T-helper 17 cell (primary cell): Measurements from ENCODE around the gene FIGN. TPM values are rescaled to one million over a fixed set of nuclear protein-coding genes. Genes with fewer than 3 reads are reported as not detected.

Source experiments
- ATAC-seq: fragments of 150-1000 bp; cut with Tn5 transposase; 2 replicates; pipeline ENCODE4 v1.10.0; 2021; ENCODE audit warnings: mild to moderate bottlenecking, moderate library complexity
- DNase-seq, 3 donors: peaks; one replicate each; pipeline versions ENCODE4 v3.0.0 to v3.0.0-alpha.2; 2020 to 2021
- H3K9me3 ChIP-seq: one replicate; pipeline ENCODE4 v1.7.0; 2013; ENCODE audit warnings: low read length, mild to moderate bottlenecking; ENCODE audit not compliant: control insufficient read depth, poor library complexity, severe bottlenecking
- H3K27ac Mint-ChIP-seq: one replicate; pipeline ENCODE4 v1.8.0; 2022; ENCODE audit warnings: mild to moderate bottlenecking, moderate library complexity, mixed read lengths
- H3K27me3 Mint-ChIP-seq: one replicate; pipeline ENCODE4 v1.8.0; 2022; ENCODE audit warnings: mixed read lengths
- H3K36me3 Mint-ChIP-seq: one replicate; pipeline ENCODE4 v1.8.0; 2022; ENCODE audit warnings: low read depth, mixed read lengths
- H3K4me1 Mint-ChIP-seq: one replicate; pipeline ENCODE4 v1.8.0; 2022; ENCODE audit warnings: mild to moderate bottlenecking, mixed read lengths
- H3K4me3 Mint-ChIP-seq: one replicate; pipeline ENCODE4 v1.8.0; 2022; ENCODE audit warnings: mild to moderate bottlenecking, moderate library complexity, mixed read lengths
- total RNA-seq, 4 donors: library from RNA in 2 of 4; stranded (reverse) in 2 of 4; gene quantifications; one replicate each; pipeline ENCODE4 v1.2.3 and lab custom pipeline; 2022 to 2026

FIGN gene
- total RNA-seq, 2 donors from 2014 or later: not detected

- no peak for ATAC-seq
- H3K9me3 ChIP-seq: peaks cover 2% of the 10 kb centered on the region
- Mint-ChIP-seq H3K36me3 (no peaks in the 10 kb centered on the region), H3K27ac (no peak overlapping the region), H3K27me3 (no peaks in the 10 kb centered on the region), H3K4me1 (no peaks in the 10 kb centered on the region), H3K4me3 (no peak overlapping the region)
- DNase-seq: no peak
Observed at GRCh38 chr2:163604941-163605555, 130.8 kb downstream of the FIGN start.

- H3K4me1 Mint-ChIP-seq: no peaks in the 10 kb centered on the region
- ATAC-seq: no peak
- H3K36me3 Mint-ChIP-seq: no peaks in the 10 kb centered on the region
- no peak overlapping the region for H3K27ac Mint-ChIP-seq
- H3K27me3 Mint-ChIP-seq: no peaks in the 10 kb centered on the region
- H3K9me3 ChIP-seq: peaks cover 2% of the 10 kb centered on the region
- no peak overlapping the region for H3K4me3 Mint-ChIP-seq
- DNase-seq: no peak
Observed at GRCh38 chr2:163602196-163602595, 133.6 kb downstream of the FIGN start.

DNA sequence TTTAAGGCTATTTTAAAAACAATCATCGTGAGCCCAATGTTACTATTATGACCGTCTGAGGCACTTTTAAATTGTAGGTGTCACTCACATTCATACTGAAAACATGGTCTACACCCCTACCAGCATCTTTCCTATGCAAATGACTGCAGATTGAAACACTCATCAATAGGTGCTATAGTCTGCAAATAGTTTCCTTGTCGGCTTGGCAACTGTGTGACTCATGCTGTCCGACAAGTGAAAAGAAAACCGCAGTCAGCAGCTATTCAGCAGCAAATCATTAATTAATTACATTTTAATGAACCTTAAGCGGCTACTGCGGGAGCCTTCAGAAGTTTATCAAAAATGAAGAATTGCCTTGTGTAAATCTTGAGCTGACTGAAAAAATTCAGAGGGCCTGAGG, 134.4 kb downstream of the FIGN start:
- H3K4me1 Mint-ChIP-seq: no peaks in the 10 kb centered on the region
- no peaks in the 10 kb centered on the region for H3K27me3 Mint-ChIP-seq
- H3K4me3 Mint-ChIP-seq: no peak overlapping the region
- no peaks in the 10 kb centered on the region for H3K36me3 Mint-ChIP-seq
- ATAC-seq (no peak), DNase-seq (no peak)
- H3K9me3 ChIP-seq: peaks cover 2% of the 10 kb centered on the region
- no peak overlapping the region for H3K27ac Mint-ChIP-seq

- peaks cover 2% of the 10 kb centered on the region for H3K9me3 ChIP-seq
- Mint-ChIP-seq H3K4me1 (no peaks in the 10 kb centered on the region), H3K4me3 (no peak overlapping the region), H3K27ac (no peak overlapping the region), H3K36me3 (no peaks in the 10 kb centered on the region), H3K27me3 (no peaks in the 10 kb centered on the region)
- ATAC-seq: no peak
- DNase-seq: no peak
Observed at GRCh38 chr2:163600801-163601200, 135.0 kb downstream of the FIGN start.

DNA sequence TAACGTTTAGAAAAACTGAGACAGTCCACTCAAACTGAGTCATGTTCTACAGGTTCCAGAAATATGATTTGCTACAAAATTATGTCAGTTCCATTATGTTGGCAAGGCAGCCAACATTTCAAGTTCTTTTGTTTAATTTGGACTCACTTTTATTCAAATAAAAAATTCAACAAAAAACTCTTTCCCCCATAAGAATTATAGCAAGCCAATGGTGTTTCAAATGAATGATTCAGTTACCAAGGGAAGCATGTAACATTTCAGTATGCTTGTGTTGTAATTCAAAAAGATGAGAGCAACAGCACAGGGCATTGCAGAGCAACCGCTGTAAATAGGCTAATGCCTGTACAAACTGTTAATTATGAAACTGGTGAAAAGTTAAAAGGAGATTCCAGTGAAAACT, 140.8 kb downstream of the FIGN start:
- DNase-seq: no peak
- H3K4me3 Mint-ChIP-seq: no peak overlapping the region
- H3K27ac Mint-ChIP-seq: no peak overlapping the region
- ATAC-seq: no peak
- no peaks in the 10 kb centered on the region for H3K9me3 ChIP-seq
- H3K36me3 Mint-ChIP-seq: no peaks in the 10 kb centered on the region
- no peaks in the 10 kb centered on the region for H3K4me1 Mint-ChIP-seq
- H3K27me3 Mint-ChIP-seq: no peaks in the 10 kb centered on the region

GRCh38 chr2:163594497-163594896, 141.3 kb downstream of the FIGN start:
- no peak for DNase-seq
- Mint-ChIP-seq H3K4me3 (no peak overlapping the region), H3K36me3 (no peaks in the 10 kb centered on the region), H3K4me1 (no peaks in the 10 kb centered on the region), H3K27ac (no peak overlapping the region), H3K27me3 (no peaks in the 10 kb centered on the region)
- no peaks in the 10 kb centered on the region for H3K9me3 ChIP-seq
- ATAC-seq: no peak

DNA sequence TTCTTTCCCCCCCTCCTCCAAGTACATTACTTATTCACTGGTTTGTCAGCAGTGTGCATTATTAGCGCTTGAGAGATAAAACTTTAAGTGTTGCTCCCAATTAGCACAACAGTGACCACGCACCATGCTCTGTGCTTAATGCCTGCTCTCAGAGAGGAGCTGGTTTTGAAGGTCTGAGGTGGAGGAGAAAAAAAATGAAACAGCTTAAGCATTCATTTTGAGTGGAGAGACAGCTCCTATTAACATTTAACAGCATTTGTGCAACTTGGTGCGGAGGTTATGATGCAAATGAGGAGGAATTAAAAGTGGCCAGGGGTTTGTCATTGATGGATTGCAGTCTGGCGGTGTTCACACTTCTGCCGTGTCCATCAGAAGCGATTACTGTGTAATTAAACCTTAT, 141.8 kb downstream of the FIGN start:
- ATAC-seq (no peak), DNase-seq (no peak)
- no peaks in the 10 kb centered on the region for H3K4me1 Mint-ChIP-seq
- H3K27ac Mint-ChIP-seq: no peak overlapping the region
- no peaks in the 10 kb centered on the region for H3K27me3 Mint-ChIP-seq
- no peak overlapping the region for H3K4me3 Mint-ChIP-seq
- no peaks in the 10 kb centered on the region for H3K36me3 Mint-ChIP-seq
- H3K9me3 ChIP-seq: no peaks in the 10 kb centered on the region

GRCh38 chr2:163592954-163593622, 142.7 kb downstream of the FIGN start:
- H3K4me1 Mint-ChIP-seq: no peaks in the 10 kb centered on the region

DNA sequence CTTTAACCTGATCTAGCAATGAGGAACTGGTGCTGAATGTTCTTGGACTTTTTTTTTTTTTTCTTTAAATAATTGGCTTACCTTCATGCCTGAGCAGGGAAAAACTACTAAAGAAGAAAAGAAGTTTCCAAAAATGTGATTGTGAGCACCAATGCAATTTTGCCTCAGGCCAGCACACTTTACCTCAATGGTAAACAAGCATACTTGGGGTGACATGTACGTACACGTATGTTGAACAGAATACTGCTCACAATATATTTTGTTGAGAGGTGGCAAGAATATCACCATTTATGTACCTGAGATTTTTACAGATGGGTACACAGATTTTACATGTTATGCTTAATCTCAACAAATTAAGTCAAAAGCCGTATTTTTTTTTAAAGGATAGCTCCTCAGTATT, 144.3 kb downstream of the FIGN start:
- Mint-ChIP-seq H3K4me3 (no peak overlapping the region), H3K27ac (no peak overlapping the region)

More at GRCh38 chr2:163592954-163593622, 142.7 kb downstream of the FIGN start:
- H3K36me3 Mint-ChIP-seq: no peaks in the 10 kb centered on the region
- no peak overlapping the region for H3K4me3 Mint-ChIP-seq
- DNase-seq: no peak
- no peak for ATAC-seq
- no peaks in the 10 kb centered on the region for H3K27me3 Mint-ChIP-seq
- no peaks in the 10 kb centered on the region for H3K9me3 ChIP-seq
- H3K27ac Mint-ChIP-seq: no peak overlapping the region

DNA sequence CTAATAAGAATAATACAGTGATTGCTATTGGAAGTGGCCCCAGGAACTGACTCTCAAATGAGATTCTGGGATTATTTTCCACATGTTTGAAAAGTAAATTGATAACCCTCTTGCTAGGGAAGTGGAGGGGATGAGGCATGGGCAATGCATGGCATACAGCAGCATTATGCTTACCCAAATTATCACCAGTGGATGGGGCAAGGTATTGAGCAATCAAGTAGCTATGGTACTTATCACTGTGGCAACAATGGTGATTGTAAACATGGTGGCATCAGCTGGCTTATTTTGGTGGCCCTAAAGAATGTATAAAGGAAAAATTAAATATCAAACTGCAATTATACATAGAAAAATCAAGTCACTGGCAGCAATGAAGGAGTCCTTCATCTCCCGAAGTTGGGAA, 155.1 kb downstream of the FIGN start:
- no peaks in the 10 kb centered on the region for H3K4me1 Mint-ChIP-seq
- H3K27me3 Mint-ChIP-seq: no peaks in the 10 kb centered on the region
- H3K4me3 Mint-ChIP-seq: no peak overlapping the region
- no peaks in the 10 kb centered on the region for H3K9me3 ChIP-seq
- no peaks in the 10 kb centered on the region for H3K36me3 Mint-ChIP-seq
- DNase-seq (no peak), ATAC-seq (no peak)
- H3K27ac Mint-ChIP-seq: no peak overlapping the region

More for the DNA sequence above, 144.3 kb downstream of the FIGN start:
- ATAC-seq (no peak), DNase-seq (no peak)
- Mint-ChIP-seq H3K36me3 (no peaks in the 10 kb centered on the region), H3K4me1 (no peaks in the 10 kb centered on the region), H3K27me3 (no peaks in the 10 kb centered on the region)
- no peaks in the 10 kb centered on the region for H3K9me3 ChIP-seq

GRCh38 chr2:163574309-163574708, 161.5 kb downstream of the FIGN start:
- ATAC-seq (no peak), DNase-seq (no peak)
- Mint-ChIP-seq H3K27ac (no peak overlapping the region), H3K4me1 (no peaks in the 10 kb centered on the region), H3K4me3 (no peak overlapping the region), H3K27me3 (no peaks in the 10 kb centered on the region), H3K36me3 (no peaks in the 10 kb centered on the region)
- no peaks in the 10 kb centered on the region for H3K9me3 ChIP-seq

GRCh38 chr2:163573652-163574051, 162.2 kb downstream of the FIGN start:
- H3K36me3 Mint-ChIP-seq: no peaks in the 10 kb centered on the region
- H3K4me1 Mint-ChIP-seq: no peaks in the 10 kb centered on the region
- DNase-seq (no peak), ATAC-seq (no peak)
- H3K4me3 Mint-ChIP-seq: no peak overlapping the region
- no peaks in the 10 kb centered on the region for H3K27me3 Mint-ChIP-seq
- H3K9me3 ChIP-seq: no peaks in the 10 kb centered on the region
- H3K27ac Mint-ChIP-seq: no peak overlapping the region

GRCh38 chr2:163572850-163573249, 163.0 kb downstream of the FIGN start:
- Mint-ChIP-seq H3K4me3 (no peak overlapping the region), H3K27me3 (no peaks in the 10 kb centered on the region), H3K27ac (no peak overlapping the region), H3K4me1 (no peaks in the 10 kb centered on the region), H3K36me3 (no peaks in the 10 kb centered on the region)
- ATAC-seq: no peak
- no peak for DNase-seq
- no peaks in the 10 kb centered on the region for H3K9me3 ChIP-seq

GRCh38 chr2:163571423-163572102, 164.2 kb downstream of the FIGN start:
- Mint-ChIP-seq H3K36me3 (no peaks in the 10 kb centered on the region), H3K4me1 (no peaks in the 10 kb centered on the region), H3K27me3 (no peaks in the 10 kb centered on the region), H3K27ac (no peak overlapping the region), H3K4me3 (no peak overlapping the region)
- no peaks in the 10 kb centered on the region for H3K9me3 ChIP-seq
- DNase-seq (no peak), ATAC-seq (no peak)
